Activated CD8-positive, alpha-beta T cell treated with anti-CD3 and anti-CD28 coated beads for 36 hours (primary cell): ENCODE data around the gene STK39. TPM values are rescaled to one million over a fixed set of nuclear protein-coding genes. Genes with fewer than 3 reads are reported as not detected.
"Not testable (repeated sequence)": the region's sequence is repeated elsewhere in the genome, so short reads cannot be mapped to it uniquely, and the experiment has no call there.

Experiments
- ATAC-seq: fragments of 200-7000 bp; cut with Tn5 transposase; one replicate; pipeline ENCODE4 v1.10.0; 2021; ENCODE audit warnings: mild to moderate bottlenecking, moderate library complexity
- CTCF ChIA-PET: fragments of 350-600 bp; sonication (Branson Sonifier 250); formaldehyde crosslinking; loops from one replicate; lab custom pipeline; 2021; ENCODE audit warnings: antibody characterized with exemption; lab: Charles Lee
- POLR2A ChIA-PET: fragments of 350-600 bp; sonication (Branson Sonifier 250); formaldehyde crosslinking; loops from one replicate; lab custom pipeline; 2021; ENCODE audit warnings: antibody characterized with exemption; lab: Charles Lee
- DNase-seq: peaks from one replicate; pipeline ENCODE4 v3.0.0-alpha.2; 2020
- H3K27ac Mint-ChIP-seq: one replicate; pipeline ENCODE4 v1.8.0; 2021; ENCODE audit warnings: mild to moderate bottlenecking, mixed read lengths
- H3K27me3 Mint-ChIP-seq: one replicate; pipeline ENCODE4 v1.8.0; 2021; ENCODE audit warnings: mixed read lengths
- H3K36me3 Mint-ChIP-seq: one replicate; pipeline ENCODE4 v1.8.0; 2021; ENCODE audit warnings: low read depth, mixed read lengths
- H3K4me1 Mint-ChIP-seq: one replicate; pipeline ENCODE4 v1.8.0; 2021; ENCODE audit warnings: low read depth, mixed read lengths
- H3K4me3 Mint-ChIP-seq: one replicate; pipeline ENCODE4 v1.8.0; 2021; ENCODE audit warnings: mild to moderate bottlenecking, moderate library complexity, mixed read lengths
- H3K9me3 Mint-ChIP-seq: one replicate; pipeline ENCODE4 v1.8.0; 2021; ENCODE audit warnings: mixed read lengths
- intact Hi-C: fragments of 100-400 bp; cut with micrococcal nuclease; formaldehyde crosslinking; loops from one replicate; pipeline ENCODE4 v1.10.0; 2022
- total RNA-seq, 2 experiments: library from RNA; stranded (reverse); gene quantifications; one replicate each; pipeline ENCODE4 v1.2.3, GENCODE V29; 2021
- TF ChIP-seq, protein P1 (sequence below): fragments of 200-600 bp; IDR thresholded peaks from one replicate; pipeline ENCODE4 v1.8.0; 2022; ENCODE audit warnings: antibody characterized with exemption, mild to moderate bottlenecking

STK39 gene
- total RNA-seq, 2 experiments from 2014 or later = 32.8 to 33.9 TPM

DNA sequence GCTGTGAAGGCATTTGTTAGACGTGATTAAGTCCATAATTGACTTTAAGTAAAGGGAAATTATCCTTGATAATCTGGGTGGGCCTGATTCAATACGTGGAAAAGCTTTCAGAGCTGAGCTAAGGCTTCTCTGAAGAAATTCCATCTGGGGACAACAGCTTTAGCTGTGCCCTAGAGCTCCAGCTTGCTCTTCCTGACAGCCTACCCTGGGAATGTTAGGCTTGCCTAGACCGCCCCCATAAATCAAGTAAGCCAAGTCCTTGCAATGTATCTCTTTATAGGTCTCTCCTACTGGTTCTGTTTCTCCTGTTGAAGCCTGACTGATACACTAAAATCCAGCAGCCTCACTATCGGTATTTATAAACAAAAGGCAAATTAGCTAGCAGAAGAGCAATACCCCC, 160.0 kb downstream of the STK39 start:
- Mint-ChIP-seq H3K36me3 (peaks cover 8% of the 10 kb centered on the region), H3K27me3 (no peaks in the 10 kb centered on the region), H3K4me1 (peaks cover 15% of the 10 kb centered on the region), H3K4me3 (no peak overlapping the region), H3K9me3 (no peaks in the 10 kb centered on the region), H3K27ac (no peak overlapping the region)
- ChIA-PET CTCF (interaction anchor here (1.3 kb wide), 1 partner anchor 35 kb away, joined by 3 read pairs; no protein-coding TSS in a partner anchor), POLR2A (no interaction called here)
- intact Hi-C loops = no loop called here
- ATAC-seq (no peak), DNase-seq (no peak)
- TF ChIP-seq, protein P1, sequence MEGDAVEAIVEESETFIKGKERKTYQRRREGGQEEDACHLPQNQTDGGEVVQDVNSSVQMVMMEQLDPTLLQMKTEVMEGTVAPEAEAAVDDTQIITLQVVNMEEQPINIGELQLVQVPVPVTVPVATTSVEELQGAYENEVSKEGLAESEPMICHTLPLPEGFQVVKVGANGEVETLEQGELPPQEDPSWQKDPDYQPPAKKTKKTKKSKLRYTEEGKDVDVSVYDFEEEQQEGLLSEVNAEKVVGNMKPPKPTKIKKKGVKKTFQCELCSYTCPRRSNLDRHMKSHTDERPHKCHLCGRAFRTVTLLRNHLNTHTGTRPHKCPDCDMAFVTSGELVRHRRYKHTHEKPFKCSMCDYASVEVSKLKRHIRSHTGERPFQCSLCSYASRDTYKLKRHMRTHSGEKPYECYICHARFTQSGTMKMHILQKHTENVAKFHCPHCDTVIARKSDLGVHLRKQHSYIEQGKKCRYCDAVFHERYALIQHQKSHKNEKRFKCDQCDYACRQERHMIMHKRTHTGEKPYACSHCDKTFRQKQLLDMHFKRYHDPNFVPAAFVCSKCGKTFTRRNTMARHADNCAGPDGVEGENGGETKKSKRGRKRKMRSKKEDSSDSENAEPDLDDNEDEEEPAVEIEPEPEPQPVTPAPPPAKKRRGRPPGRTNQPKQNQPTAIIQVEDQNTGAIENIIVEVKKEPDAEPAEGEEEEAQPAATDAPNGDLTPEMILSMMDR = no peak

DNA sequence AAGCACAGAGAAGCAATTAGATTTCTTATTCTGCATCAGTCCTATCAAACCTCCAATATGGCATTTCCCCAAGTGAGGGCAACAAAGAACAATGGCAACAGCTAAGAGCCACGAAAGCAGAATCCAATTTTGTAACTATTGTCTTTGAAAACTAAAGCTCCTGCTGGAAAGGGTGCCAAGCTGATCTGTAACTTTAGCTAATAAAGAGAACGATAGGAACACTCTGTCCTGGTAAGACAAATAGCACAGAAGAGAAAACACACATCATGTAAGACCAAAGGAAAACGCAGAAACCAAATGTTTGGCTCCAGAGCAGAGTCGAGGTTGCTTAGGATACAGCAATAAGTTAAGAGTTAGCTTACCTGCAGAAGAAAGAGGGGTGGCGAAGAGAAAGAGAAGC, 160.5 kb downstream of the STK39 start:
- DNase-seq (no peak), ATAC-seq (no peak)
- no peak overlapping the region for H3K4me3 Mint-ChIP-seq
- peaks cover 13% of the 10 kb centered on the region for H3K36me3 Mint-ChIP-seq
- ChIA-PET CTCF (interaction anchor here (0.7 to 1.3 kb wide), 2 partner anchors 32 to 35 kb away, joined by 3 to 4 read pairs; no protein-coding TSS in a partner anchor), POLR2A (no interaction called here)
- peaks cover 17% of the 10 kb centered on the region for H3K4me1 Mint-ChIP-seq
- no peaks in the 10 kb centered on the region for H3K9me3 Mint-ChIP-seq
- H3K27me3 Mint-ChIP-seq = no peaks in the 10 kb centered on the region
- intact Hi-C loops = no loop called here
- TF ChIP-seq, protein P1 = no peak
- H3K27ac Mint-ChIP-seq = no peak overlapping the region

DNA sequence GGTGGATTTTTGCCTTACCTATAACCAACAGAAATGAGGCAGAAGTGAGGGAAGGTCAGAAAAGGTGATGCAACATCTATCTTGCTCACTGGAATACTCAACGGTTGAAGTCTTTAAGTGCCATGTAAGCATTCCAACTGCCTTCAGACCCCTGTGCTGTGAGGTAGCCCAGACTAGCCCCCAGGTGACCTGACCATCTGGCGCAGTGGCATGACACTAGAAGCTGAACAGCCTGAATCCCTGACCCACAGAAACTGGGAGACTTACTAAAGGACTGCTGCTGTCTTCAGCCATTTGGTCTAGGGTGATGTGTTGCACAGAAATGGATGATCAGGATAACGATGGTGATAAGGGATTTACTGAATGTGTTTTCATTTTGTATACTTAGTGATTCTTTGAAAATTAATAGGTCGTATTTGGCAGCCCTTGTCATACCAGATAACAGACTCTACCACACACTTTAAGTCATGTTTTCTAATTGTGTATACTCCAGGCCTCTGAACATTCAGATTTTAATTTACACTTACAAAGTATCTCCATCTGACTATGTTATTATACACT, 161.5 kb downstream of the STK39 start:
- CTCF ChIA-PET = no interaction called here
- Mint-ChIP-seq H3K27me3 (no peaks in the 10 kb centered on the region), H3K4me1 (peaks cover 16% of the 10 kb centered on the region), H3K36me3 (peaks cover 14% of the 10 kb centered on the region), H3K27ac (no peak overlapping the region), H3K4me3 (no peak overlapping the region), H3K9me3 (no peaks in the 10 kb centered on the region)
- TF ChIP-seq, protein P1 = no peak
- intact Hi-C loops = no loop called here
- POLR2A ChIA-PET = no interaction called here
- ATAC-seq (no peak), DNase-seq (no peak)

DNA sequence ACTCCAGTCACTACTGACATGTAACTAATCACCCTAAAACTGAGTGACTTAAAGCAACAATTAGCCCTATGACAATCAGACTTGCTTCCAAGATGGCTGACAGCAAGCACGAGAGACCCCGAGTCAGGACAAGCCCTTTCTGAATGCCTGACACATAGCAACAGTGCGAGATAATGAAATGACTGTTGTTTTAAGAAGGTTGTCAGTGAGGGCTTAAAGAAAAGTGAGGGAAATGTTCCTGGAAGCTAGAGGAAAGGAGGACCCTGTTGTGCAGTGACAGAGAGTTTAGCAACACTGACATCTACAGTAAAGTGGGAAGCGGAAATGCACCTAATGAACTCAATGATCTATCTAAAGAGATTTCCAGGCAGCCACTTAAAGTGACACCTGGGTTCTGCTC, 163.1 kb downstream of the STK39 start:
- no peaks in the 10 kb centered on the region for H3K9me3 Mint-ChIP-seq

DNA sequence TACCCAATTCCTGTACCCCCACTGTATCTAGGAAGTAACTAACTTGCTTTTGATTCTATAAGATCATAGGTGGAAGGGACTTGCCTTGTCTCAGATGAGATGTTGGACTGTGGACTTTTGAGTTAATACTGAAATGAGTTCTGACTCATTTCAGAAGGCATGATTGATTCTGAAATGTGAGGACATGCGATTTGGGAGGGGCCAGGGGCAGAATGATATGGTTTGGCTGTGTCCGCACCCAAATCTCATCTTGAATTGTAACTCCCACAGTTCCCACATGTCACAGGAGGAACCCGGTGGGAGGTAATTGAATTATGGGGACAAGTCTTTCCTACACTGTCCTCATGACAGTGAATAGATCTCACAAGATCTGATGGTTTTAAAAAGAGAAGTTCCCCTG, 165.9 kb downstream of the STK39 start:
- H3K36me3 Mint-ChIP-seq = peaks cover 12% of the 10 kb centered on the region
- H3K27me3 Mint-ChIP-seq, H3K9me3 Mint-ChIP-seq, H3K4me3 Mint-ChIP-seq, H3K27ac Mint-ChIP-seq, CTCF ChIA-PET, intact Hi-C loops, POLR2A ChIA-PET, ATAC-seq, H3K4me1 Mint-ChIP-seq: not testable (repeated sequence)
- DNase-seq = peak; percentile 2

More for the DNA sequence above, 163.1 kb downstream of the STK39 start:
- no peak overlapping the region for H3K4me3 Mint-ChIP-seq
- H3K27ac Mint-ChIP-seq = no peak overlapping the region
- no peak for DNase-seq
- POLR2A ChIA-PET = no interaction called here
- H3K36me3 Mint-ChIP-seq = peaks cover 13% of the 10 kb centered on the region
- CTCF ChIA-PET = no interaction called here
- TF ChIP-seq, protein P1 = no peak
- intact Hi-C loops = no loop called here
- no peaks in the 10 kb centered on the region for H3K27me3 Mint-ChIP-seq
- H3K4me1 Mint-ChIP-seq = peaks cover 15% of the 10 kb centered on the region
- ATAC-seq = no peak
